Fibroblast of skin of right biceps (primary cell): ENCODE data around the gene AKIRIN1.
A peak's percentile ranks its signal among the peaks of the same experiment; 100 is the strongest.
"Not testable (repeated sequence)": the region's sequence is repeated elsewhere in the genome, so short reads cannot be mapped to it uniquely, and the experiment has no call there.

Source experiments
- DNase-seq: peaks from one replicate; pipeline ENCODE4 v3.0.0-alpha.2; 2013

Gene AKIRIN1, protein sequence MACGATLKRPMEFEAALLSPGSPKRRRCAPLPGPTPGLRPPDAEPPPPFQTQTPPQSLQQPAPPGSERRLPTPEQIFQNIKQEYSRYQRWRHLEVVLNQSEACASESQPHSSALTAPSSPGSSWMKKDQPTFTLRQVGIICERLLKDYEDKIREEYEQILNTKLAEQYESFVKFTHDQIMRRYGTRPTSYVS

DNA sequence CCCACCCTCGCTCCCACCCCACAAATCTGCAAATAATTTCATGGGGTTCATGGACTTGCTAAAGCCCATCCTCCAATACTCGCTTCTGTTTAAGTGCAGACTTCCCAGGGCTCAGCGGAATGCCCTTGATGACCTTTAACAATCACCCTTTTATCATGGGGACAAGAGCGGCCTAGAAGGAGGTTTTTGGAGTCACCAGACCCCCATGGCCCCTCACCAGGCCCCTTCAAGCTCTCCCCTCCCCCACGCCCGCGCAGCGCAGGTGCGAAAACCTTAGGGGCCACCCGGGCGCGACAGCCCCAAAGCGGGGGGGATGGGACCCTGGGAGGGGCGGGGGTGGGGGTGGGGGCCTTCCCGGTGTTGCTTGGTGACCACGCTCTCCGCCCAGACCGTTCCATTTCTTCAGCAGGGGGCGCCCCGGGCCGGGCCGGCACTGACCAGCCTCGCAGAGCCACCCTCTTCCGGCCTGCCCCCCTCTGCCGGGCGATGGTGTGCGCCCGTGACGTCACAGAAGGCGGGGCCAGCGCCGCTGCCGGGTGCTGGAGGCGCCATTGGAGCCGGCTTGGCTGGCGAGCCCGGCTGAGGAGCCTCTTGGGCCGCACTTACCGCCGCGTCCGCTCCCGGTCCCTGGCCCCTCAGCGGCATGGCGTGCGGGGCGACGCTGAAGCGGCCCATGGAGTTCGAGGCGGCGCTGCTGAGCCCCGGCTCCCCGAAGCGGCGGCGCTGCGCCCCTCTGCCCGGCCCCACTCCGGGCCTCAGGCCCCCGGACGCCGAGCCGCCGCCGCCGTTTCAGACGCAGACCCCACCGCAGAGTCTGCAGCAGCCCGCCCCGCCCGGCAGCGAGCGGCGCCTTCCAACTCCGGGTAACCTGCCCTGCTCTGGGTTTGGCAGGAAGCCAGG, at the start of gene AKIRIN1:
AKIRIN1 (plus strand) TSS at position 539 of the 900 bp plus-strand sequence; CDS start at position 644, 105 bp downstream.
- DNase-seq: peak; percentile 98

DNA sequence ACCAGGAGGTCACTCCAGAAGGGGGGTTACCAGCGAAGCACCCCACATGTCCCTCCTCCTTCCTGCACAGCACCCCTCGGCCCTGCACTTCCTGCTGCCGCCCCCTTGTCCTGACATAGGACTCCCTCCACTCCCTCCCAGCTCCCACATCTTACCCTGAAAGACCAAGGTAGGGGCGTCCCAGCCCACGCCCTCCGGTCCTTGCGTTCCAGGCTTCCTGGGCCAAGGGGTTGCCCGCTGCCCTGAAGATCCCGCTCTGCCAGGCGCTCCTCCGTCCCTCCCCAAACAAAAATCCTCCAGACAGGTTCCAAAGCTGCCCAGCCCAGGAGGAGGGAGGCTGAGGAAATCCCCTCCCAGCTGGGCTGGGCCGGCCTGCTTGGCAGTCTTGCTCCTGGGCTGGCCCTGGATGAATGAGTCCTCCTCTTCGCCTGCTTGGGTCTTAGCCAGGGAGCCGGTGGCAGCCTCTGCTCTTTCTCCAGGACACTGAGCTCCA, 49.5 kb upstream of the AKIRIN1 start, which contains the start of gene RHBDL2:
RHBDL2 (minus strand) TSS at position 304 of the 493 bp plus-strand sequence. CDS start 22,618 bp downstream, outside the sequence.
- no peak for DNase-seq

- DNase-seq: no peak
These were observed 48.2 kb upstream of the AKIRIN1 start for GRCh38 chr1:38942664-38943428.

DNA sequence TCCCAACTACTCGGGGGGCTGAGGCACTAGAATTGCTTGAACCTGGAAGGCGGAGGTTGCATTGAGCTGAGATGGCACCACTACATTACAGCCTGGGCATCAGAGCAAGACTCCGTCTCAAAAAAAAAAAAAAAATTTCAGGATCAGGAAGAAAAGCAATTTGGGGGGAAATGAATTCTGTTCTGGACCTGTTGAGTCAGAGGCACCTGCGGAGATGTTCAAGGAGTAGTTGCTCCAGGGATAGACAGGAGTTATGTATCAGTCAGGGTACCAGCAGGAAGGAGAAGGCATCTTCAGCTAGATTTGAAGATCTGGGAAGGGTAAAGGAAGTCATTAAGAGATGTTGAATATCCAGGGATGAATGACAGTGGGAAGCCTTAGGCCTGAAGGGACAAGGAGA, 46.5 kb upstream of the AKIRIN1 start:
- DNase-seq: no peak

- DNase-seq: no peak
These were observed 40.5 kb upstream of the AKIRIN1 start for GRCh38 chr1:38950553-38950952.

DNA sequence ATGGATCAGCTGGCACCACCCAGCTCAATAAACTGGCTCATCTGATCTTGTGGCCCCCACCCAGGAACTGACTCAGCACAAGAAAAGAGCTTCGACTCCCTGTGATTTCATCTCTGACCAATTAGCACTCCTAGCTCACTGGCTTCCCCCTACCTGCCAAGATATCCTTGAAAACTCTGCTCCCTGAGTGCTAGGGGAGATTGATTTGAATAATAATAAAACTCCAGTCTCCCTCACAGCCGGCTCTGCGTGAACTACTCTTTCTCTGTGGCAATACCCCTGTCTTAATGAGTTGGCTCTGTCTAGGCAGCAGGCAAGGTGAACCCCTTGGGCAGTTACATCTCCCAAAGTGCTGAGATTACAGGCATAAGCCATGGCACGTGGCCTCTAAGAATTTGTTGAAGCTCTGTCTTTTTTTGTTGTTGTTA, 37.6 kb upstream of the AKIRIN1 start:
- DNase-seq: no peak

DNA sequence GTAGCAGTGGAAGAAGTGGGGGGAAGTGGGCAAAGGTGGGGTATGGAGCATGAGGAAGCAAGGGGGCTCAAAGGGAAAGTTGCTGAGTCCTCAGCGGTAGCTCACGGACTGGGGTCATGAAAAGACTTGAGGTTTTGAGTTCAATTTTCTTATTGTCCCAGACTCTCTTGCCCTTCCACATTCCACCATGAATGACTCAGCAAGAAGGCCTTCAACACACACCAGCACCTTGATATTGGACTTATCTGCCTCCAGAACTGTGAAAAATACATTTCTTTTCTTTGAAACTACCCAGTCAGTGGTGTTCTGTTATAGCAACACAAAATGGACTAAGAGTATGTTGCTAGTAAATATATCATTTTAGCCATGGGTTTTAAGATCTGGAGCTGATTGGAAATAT, 32.1 kb upstream of the AKIRIN1 start:
- peak; percentile 62 for DNase-seq

DNA sequence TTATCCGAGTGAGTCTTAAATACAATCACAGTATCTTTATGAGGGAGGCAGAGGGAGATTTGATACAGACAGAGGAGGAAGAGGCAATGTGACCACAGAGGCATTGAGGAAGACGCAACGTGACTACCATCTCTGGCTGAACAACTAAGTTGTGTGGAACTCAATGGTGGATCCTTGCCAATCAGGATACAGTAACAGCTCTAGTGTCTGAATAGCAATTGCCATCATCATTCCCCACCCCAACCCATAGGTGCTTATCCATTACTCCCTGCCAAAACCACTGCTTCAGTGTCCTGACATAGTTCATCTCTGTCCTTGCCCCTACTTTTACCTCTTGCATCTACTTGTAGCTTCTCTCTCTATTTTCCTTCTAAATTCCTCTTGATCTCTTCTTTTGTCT, 29.0 kb upstream of the AKIRIN1 start:
- peak; percentile 91 for DNase-seq

GRCh38 chr1:38962560-38962959, 28.5 kb upstream of the AKIRIN1 start:
- DNase-seq: peak; percentile 31

DNA sequence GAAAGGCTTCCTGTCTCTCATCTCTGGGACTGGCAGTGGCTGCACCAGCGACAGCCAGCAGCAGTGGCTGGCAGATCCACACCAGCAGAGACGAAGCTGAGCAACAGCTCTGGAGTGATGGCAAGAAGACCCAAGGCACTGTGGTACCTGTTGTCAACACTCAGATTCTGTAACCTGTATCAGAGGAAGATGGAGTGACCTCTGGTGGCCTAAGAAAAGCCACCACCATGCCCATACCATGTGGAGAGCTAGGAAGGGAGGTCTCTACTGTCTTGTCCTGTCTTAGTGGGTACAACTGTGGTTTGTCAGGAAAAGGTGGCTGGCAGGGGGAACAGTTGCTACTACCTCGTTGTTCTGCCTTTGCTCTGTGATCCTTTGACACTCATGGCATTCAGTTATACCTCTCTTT, 26.9 kb upstream of the AKIRIN1 start:
- no peak for DNase-seq

- DNase-seq: not testable (repeated sequence)
These were observed 17.9 kb upstream of the AKIRIN1 start for GRCh38 chr1:38973145-38973544.

DNA sequence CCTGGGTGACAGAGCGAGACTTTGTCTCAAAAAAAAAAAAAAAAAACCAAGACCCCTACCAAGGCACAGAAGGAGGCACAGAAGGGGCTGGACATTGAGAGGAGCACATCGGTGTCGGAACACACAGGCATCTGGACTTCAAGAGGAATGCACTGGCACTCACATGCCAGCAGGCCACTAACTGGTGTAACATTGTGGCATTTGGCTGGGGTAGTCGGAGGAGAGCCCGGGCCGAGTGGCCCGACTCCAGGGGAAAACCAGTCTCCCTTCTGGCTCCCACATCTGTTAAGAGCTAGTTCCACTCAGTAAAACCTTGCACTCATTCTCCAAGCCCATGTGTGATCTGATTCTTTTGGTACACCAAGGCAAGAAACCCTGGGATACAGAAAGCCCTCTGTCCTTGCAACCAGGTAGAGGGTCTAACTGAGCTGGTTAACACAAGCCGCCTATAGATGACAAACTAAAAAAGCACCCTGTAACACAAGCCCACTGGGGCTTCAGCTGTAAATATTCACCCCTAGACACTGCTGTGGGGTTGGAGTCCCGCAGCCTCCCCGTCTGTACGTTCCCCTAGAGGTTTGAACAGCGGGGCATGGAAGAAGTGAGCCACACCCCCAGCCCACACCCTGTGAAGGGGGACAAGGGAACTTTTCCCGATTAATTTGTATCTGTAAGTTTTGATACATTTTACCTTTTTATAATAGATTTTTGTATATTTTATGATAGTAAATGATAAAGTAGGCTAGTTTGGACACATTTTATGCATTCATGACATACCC, 17.2 kb upstream of the AKIRIN1 start:
- no peak for DNase-seq

GRCh38 chr1:38977399-38978244, 13.5 kb upstream of the AKIRIN1 start:
- not testable (repeated sequence) for DNase-seq

DNA sequence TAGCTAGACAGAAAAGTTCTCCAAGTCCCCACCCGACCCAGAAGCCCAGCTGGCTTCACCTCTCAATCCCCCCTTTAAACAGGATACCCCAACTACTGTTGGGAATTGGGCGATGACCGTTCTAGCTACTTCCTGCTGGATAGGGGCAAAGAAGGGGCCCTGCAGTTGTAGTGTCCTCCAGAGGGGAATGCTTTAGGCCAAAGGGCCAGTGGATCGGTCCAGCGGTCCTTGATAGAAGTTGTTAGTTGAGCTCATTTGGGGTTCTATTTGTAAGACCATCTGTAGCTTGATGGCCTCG, 12.9 kb upstream of the AKIRIN1 start:
- not testable (repeated sequence) for DNase-seq

GRCh38 chr1:38979380-38979779, 11.7 kb upstream of the AKIRIN1 start:
- not testable (repeated sequence) for DNase-seq

- no peak for DNase-seq
These were observed 1.1 kb upstream of the AKIRIN1 start for GRCh38 chr1:38989979-38990378.

DNA sequence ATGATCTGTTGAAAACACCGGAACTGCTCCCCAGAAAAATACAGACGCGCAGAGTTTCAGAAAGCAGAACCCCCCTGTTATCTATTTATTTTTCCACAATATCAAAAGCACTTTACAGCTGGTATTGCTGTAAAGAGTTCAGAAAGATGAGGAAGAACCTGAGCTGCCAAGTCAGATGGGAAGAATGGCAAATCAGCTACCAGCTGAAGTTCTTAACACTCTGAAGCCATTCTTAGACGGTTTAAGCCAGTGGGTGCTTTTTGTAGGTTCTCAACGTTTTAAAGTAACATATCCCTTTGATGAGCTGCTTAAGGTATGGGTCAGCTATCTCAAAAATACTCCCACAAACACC, 714 bp upstream of the AKIRIN1 start:
- peak; percentile 18 for DNase-seq

DNA sequence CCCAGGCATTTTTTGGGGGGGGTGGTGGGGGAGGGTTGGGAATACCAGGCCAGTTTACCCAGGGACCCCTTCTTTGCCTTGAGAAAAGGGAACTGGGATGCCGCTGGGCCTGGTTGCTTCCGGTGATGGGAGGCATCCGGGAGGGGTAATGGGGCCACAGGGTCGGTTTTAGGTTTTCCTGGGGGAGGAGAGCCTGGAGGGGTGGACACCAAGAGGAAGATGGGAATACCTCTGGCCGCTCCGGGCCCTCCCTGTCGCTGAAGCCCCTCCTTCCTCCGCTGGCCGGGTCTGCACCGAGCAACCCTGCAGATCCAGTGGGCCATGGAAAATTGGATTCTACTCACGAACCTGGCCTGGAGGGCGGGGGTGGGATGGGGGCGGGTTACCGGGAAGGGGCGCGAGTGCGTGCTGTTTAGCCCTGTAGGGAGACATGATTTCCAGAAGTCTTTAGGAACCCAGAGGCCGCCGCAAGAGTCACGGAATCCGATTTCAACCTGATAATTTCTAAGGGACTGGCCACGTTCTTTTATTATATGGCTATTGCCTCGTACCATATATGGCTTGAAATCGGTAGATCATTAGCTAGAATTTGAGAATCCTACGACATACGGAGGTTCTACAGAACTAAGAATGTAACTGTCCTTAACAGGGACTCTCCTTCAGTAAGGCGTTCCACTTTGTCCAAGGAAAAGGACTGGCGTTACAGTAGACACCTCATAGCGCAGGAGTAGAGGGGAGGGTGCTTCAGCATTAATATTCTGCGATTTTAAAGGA, 749 bp downstream of the AKIRIN1 start:
- DNase-seq: peak; percentile 30

GRCh38 chr1:38992412-38993111, 1.5 kb downstream of the AKIRIN1 start:
- DNase-seq: no peak

DNA sequence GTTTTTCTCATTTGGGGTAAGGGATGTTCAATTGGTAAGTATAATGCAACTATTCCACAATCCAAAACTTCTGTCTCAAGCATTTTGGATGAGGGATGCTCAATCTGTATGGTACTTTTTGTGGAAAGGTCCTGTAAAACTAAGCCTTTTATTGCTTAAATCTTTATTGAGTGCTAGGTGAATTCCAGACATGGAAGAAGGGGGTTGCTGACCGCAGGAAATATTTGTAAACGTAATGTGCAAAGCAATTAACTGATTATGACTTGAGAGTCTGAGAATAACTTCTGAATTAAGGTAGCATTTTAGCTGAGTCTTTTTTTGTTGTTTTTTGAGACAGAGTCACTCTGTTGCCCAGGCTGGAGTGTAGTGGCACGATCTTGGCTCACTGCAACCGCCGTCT, 3.1 kb downstream of the AKIRIN1 start:
- DNase-seq: no peak
